GM18858 (cell line): ENCODE results near the gene RAD51B.
"Not testable (repeated sequence)": the region's sequence is repeated elsewhere in the genome, so short reads cannot be mapped to it uniquely, and the experiment has no call there.

Experiments used
- ATAC-seq: cut with Tn5 transposase; IDR thresholded peaks from one replicate; pipeline ENCODE4 v1.9.1; 2021; ENCODE audit not compliant: unreplicated experiment

RAD51B gene

DNA sequence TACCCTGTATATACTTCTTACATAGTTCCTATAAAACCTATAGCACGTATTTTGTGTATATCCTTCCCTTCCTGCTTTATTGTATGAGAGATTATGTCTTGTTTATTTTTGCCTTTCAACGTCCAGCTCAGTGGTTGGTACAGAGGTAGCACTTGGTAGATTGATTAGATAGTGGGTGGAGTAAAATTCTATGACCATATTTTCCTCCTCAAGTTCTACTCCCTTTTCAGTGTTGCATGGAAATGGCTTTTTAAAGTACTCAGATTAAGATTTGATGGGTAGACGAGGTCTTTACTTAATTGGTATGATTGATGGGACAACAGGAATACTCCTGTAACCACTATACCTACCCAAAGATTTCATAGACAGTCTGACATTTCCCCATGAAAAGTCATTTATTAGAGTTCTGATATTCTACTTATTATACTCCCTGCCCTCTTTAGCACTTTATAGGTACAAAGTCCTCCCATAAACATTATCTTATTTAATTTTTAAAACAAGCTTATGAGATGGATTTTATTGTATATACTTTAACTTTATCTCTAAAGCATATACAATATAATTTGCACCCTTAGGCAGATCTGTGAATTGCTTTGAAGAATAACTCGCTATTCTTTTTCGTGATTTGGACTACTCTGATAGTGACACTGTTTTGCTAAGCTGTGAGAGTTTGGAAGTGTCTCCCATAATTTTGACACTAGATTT lies 348.0 kb downstream of the RAD51B start:
- ATAC-seq = no peak

DNA sequence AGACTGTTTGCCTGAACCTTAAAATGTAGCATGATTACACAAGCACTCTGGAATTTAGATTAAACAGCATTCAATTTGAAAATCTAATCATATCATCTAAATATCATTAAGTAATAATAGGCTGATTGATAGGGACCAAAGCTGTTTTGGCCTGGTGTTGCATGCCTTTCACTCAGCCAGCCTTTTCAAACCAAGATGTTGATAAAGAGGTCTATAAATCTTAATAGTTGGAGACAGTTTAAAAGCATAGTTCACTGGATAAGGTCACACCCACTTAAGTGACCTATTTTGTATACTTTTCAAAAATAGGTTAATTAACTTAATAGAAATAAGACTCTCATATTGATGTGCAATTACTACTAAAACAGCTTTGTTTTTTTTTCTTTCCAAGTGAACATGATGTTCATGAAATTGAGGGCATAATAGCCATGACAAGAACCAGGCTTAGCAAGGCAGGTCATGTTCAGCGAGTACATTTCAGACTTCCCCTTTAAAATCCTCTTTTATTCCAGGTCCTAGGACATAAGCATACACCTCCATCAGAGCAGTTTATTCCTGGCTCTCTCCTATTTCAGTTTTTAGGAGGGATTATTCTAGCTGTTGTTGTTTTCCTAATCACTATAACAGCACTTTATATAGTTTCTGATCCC lies 349.0 kb downstream of the RAD51B start:
- ATAC-seq = no peak

DNA sequence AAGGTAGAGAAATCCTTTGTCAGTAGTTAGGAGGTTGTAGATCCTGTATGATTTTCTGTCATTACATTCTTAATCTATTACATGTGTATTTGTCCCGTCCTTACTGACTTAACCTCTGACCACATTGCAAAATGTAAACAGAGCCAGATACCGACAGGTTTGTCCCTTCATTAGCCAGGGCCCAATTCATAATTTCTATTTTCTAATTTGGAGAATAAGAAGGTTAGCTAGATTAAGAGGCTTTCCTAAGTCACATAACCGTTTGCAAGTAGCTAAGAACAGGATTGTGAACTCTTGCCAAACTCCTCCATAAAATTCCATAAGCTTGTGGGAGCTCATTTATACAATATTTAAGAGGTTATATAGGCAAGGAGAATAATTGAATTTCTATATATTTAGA lies 352.6 kb downstream of the RAD51B start:
- ATAC-seq = no peak

DNA sequence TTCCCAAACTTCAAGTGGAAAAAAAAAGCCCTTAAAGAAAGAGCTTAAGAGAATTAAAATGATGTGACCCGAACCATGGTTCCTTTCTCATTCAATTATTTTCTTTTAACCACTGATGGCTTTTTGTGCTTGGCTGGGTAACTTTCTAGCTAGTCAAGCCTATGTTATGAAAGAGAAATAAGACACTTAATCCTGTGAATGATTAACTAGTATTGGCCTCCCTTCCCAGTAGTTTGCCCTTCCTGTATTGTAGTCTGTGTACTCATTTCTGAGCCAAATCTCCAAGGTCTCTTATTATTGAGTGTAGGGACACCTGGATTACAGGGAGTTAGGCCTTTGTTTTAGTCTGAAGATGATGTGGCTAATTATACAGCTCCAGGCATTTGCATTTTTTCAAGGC lies 353.0 kb downstream of the RAD51B start:
- no peak for ATAC-seq

DNA sequence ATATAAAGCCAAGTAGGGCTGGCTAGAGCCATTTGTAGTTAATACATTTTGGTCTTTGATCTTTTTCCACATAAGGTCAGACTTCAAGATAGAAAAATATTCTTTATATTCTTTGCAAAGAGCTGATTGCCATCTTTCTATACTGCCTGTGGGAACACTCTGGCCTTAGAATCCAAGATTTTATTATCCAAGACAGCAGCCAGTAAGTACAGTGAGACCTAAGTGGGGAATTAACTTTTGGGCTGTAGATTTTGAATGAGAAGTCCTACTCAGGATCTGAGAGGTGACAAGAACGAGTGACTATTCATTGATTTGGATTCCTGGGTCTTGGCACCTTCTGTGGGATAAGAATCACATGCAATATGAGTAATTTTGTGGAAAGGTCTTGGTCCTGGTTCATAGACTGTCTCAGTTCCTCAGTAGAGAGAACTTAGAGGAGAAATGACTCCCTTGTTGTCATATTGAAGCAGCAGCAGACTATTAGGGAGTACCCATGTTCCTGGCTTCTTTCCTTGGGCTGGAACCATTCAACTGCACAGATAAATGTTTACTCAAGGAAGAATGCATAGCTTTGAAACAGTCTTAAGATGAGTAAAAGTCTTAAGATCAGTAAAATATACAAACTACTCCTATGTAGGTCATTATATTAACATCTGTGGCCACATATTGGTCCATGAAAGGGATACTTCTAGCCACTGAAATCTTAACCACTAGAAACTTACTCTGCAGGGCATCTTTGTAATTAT lies 353.8 kb downstream of the RAD51B start:
- ATAC-seq = no peak

DNA sequence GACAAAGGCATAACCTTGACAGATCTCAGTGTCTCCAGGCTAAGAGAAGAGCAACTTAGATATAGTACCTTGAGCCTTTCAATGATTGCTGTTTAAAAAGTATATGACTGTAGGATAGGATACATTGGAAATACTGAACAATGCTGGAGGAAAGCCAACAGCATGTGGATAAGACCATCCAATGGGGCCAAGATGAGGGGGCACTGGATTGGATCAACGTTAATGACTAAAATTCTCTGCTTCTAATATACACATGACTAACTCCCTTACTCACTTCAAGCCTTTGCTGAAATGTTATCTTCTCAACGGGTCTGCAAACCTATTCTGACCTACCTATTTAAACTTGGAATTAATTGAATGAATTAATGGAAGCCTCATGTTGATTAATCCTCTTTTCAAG lies 354.9 kb downstream of the RAD51B start:
- ATAC-seq = no peak

DNA sequence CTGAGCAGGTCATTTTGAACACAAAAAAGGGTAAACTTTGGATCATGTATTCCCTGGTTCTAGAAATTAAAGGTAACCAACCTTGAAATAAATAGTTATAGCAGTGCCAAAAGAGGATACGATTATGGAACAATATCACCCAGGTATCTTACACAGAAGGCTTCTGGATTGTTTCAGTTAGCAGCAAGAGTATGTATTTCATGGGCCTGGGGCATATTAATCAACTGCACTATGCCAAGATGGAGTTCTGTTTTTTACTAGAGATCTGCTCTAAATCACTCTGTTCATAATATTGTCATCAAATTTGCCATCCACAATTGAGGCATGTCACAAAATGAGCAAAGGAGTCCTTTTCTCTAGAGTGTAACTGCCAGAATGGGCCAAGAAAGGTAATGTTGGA lies 357.1 kb downstream of the RAD51B start:
- ATAC-seq = no peak

DNA sequence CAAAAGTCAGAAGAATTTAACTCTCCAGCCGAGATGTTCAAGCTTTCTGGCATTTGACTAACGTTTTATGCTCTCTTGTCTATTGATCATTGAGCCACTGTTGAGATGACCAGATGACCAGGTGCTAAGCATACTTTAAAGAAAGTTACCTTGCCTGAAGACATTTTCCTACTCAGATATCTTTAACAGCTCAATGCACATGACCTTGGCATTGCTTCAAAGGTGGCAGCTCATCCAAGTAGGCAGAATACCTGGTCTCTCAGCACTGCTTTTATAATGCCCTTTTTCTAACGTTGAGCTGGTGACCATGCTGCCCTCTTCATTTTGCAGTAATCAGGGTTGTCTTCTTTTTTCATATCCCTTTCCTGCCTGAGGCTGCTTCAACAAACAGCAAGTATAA lies 358.1 kb downstream of the RAD51B start:
- ATAC-seq = no peak

DNA sequence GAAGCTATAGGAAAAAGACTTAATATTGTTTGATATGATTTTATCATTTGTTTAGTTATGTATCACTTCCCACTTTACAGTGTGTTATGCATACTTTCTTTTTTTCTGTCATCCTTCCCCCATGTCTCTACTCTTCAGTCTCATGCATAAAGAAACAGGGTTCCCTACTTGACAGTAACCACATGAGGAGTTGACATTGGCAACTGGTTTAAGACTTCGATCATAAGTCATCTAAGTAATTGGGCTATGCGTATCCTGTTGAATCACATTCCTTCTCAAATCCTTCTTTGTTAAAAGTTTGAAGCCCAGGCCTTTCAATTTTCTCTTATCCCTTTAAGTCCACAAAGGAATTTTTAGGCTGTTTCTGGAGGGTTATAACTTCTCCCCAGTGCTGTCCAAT lies 358.7 kb downstream of the RAD51B start:
- ATAC-seq = no peak

DNA sequence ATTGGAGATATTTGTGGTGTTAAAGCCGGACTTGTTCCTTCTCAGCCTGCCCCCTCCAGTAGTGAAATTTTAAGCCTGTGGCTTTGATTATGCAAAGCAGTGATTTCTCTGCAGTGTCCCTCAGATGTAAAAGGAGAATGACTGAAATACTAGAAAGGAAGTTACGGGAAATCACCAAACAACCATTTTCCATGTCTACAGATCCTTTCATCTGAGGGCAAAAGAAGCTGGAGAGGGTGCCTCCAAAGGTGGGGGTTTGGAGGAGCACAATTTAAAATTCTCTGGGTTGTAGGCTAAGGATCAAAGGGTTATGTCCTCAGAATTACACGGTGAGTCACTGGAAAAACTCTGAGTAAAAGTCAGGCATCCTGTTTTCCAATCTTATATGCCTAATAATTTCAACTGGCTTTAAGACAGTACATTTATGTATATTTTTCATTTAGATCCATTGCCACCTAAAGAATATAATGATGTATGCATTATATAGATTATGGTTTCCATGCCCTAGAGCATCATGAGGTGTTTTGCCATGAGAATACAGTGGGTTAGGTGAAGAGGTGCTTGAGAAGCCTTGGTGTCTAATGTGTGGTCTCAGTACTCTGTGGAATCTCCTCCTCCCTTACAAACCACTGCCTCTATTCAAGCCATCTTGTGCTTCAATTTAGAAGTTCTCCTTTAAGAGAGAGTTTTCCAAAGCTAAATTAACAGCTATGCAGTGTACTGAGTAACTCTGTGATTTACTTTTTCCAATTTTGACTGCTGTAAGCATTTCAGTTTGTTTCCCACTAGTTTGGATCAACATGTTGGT lies 362.1 kb downstream of the RAD51B start:
- ATAC-seq = no peak

DNA sequence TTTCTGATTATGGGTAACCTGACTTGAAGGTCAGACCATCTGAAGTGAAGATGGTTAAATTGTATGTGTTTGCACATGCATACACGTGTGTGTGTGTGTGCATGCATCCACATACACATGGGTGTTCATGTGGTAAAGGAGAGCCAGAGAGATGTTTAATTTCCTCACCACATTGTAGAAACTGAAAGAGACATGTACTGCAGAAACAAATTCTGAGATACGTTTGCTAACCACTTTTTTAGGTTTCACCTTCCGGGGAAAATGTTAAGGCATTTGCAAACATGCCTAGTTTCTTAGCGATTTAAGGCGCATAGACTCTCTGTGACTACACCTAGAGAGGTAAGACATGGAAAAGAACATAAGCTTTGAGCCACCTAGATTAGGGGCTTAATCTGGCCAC lies 362.9 kb downstream of the RAD51B start:
- peak; percentile 77 for ATAC-seq

DNA sequence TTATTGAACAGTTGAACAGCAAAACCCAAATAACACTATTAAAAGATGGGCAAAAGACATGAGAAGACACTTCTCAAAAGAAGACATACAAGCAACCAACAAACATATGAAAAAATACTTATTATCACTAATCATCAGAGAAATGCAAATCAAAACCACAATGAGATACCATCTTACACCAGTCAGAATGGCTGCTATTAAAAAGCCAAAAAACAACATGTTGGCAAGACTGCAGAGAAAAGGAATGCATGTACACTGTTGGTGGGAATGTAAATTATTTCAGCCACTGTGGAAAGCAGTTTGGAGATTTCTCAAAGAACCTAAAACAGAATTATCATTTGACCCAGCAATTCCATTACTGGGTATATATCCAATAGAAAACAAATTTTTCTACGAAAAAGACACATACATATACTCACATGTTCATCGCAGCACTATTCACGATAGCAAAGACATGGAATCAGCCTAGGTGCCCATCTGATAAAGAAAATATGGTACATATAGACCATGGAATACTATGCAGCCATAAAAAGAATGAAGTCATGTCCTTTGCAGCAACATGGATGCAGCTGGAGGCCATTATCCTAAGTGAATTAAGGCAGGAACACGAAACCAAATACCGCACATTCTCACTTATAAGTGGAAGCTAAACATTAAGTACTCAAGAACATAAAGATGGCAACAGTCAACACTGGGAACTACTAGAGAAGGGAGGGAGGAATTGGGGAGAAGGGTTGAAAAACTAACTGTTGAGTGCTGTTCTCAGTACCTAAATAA lies 367.1 kb downstream of the RAD51B start:
- not testable (repeated sequence) for ATAC-seq

DNA sequence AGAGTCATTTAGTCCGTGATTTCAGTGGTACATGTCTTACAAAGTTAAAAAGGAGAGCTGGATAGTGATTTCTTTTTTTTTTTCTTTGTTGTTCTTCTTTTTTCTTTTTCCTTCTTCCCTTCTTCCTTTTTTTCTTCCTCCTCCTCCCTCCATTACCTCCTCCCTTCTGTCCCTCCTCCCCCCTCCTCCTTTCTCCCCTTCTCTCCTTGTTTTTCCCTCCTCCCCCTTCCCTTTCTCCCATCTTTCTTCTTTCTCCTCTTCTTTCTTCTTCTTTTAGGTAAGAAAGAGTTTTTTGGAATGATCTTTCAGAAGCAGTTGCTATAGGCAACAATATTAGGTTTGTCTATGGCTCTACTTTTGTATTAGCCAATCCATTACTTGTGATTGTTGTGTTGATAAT lies 368.6 kb downstream of the RAD51B start:
- ATAC-seq = no peak

DNA sequence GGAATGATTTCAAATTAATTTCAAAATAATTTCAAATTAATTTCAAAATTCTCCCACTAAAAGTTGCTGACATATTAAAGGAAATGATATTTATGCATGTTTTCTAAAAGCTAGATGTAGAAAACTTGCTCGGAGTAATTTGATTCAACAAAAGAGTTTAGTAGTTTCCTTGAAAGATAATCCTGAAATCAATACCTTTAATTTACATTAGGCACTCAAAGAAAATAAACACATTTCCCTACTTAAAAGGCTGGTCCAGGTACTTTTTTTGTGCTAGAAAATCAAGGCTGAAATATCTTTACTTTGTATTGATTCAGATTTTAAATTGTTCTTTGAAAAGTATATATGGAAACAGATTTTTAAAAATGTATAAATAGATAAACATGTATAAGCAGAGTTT lies 370.5 kb downstream of the RAD51B start:
- ATAC-seq = no peak

DNA sequence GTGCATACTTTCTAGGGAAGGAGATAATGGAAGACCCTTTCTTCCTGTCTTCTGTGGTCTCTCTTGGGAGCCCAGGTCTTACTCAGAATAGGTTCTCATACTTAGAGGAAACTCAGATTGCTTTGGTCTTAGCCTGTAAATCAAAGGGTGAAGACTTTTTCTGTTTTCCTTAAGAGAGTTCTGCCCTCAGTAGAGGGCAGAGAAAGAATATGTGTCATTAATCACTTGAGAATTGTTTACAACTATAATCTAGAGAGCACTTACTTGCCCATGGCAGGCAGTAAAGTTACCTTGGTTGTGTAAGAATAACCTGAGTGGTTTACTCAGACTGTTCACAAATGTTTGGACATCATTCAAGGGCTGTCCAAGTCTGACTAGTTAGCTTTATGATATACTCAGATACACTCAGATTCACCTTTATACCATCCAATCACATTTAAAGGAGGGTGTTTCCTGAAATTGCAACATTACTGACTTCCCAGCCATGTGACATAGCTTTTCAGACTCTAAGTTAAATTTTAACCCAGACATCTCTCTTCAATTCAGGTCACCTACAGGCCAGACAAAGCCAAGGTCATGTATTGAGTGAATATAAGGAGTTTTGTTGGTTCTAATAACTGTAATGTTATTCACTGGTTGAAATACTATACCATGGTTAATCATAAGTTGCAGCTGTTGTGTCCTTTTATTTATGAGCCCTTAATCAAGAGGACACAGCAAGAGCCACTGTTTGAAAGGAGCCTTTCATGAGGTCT lies 372.2 kb downstream of the RAD51B start:
- ATAC-seq = no peak

DNA sequence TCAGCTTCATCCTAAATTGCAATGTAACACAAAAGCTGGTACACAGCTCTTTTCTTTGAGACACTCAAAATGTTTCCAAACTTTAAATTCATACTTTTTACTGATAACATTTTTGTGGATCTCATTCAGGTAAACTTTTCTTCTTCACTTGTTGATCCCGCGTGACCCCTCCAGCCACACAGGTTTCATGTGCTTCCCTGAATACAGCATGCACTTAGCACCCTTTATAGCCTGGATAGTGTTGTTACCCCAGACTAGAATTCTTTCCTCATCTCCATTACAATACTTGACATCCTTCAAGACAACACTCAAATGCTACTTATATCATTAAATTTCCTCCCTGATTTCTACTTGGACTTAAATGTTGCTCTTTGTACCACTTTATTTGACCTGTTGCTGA lies 373.4 kb downstream of the RAD51B start:
- no peak for ATAC-seq

DNA sequence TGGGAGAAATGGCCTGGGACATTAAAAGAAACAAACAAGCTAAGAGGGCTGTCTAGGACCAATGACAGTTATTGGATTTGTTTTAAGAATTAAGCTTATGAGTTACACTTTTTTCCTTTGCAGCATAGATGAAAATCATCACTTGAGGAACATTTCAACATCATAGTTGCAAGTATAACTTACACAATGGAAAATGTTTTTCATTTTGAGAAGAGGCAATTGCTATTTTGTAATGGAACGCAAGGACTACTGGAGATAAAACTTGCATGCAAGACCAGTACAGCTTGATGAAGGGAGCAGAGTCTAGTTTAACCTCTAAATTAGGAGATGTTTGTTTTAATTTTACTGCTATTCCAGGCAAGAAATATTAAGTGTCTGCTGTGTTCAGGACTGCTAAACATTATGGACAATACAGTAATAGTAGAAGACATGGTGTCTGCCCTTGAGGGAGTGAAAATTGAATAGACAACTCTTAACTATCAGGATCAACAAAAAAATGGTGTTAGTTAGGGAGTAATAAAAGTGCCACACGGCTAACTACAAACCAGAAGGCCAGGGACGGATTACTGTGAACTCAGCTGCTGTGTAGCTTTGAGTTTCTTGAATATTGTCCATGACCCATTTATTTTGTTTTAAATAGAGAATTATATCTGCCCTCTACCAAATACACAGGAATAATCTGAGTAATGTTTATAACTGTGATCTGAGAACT lies 374.5 kb downstream of the RAD51B start:
- no peak for ATAC-seq

DNA sequence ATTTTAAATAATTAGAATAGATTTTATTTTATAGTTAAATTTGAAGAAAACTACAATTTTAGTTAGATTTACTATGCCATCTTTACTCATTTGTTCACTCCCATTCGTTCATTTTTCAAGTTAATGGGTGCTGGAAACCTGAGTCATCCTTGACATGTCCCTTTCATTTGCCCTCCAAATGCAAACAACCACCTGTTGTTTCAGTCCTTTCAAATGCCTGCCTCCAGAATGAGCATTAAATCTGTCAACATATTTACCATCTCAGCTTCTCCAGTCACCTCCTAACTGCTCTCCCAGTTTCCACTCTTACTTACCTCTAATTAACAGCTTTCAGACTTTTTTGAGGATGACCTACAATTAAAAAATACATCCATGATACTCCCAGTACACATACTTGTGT lies 375.5 kb downstream of the RAD51B start:
- ATAC-seq = no peak
